HCT116 (cell line): Measurements from ENCODE around the gene ROBO1. TPM values are rescaled to one million over a fixed set of nuclear protein-coding genes. Genes with fewer than 3 reads are reported as not detected.

Experiments used
- ATAC-seq: fragments of 200-7000 bp; cut with Tn5 transposase; 2 replicates; pipeline ENCODE4 v1.9.1; 2020; ENCODE audit warnings: mild to moderate bottlenecking, moderate library complexity
- BruUV-seq: library from RNA; stranded (reverse); fragments of 400-500 nt; replicated peaks from 2 replicates; lab custom pipeline; 2021; lab: Mats Ljungman, UMichigan
- CTCF ChIA-PET: fragments of 300-600 bp; sonication (Branson Sonifier 250); formaldehyde crosslinking; loops from one replicate; lab custom pipeline; 2021; ENCODE audit warnings: antibody characterized with exemption; lab: Charles Lee
- POLR2A ChIA-PET: fragments of 300-600, 350-600 bp; sonication (Branson Sonifier 250); formaldehyde crosslinking; loops from one replicate; lab custom pipeline; 2021; ENCODE audit warnings: antibody characterized with exemption; lab: Charles Lee
- RAD21 ChIA-PET, 2 experiments: fragments of 300-600 bp; sonication (Branson Sonifier 250); formaldehyde crosslinking; loops; one replicate each; lab custom pipeline; 2023; ENCODE audit warnings: low total read pairs in 2 of 2; ENCODE audit not compliant: uncharacterized antibody in 2 of 2, unreplicated experiment in 2 of 2, low non-redundant PET in 1 of 2; lab: Charles Lee
- DNase-seq: peaks from one replicate; pipeline ENCODE4 v3.0.0-alpha.2; 2010; ENCODE audit warnings: low read depth, low spot score
- H2AFZ ChIP-seq: fragments of 200-600 bp; shearing (Covaris generic), sonication (generic); 2 replicates; pipeline ENCODE4 v1.6.1; 2017; ENCODE audit warnings: low read depth, mixed run types, mixed read lengths, antibody characterized with exemption, low read length; ENCODE audit not compliant: poor library complexity, severe bottlenecking
- H3K27ac ChIP-seq: 2 replicates; pipeline ENCODE4 v1.5.1; 2012; ENCODE audit warnings: low read depth, low read length
- H3K27me3 ChIP-seq: fragments of 200-600 bp; sonication (generic); 2 replicates; pipeline ENCODE4 v1.6.1; 2016; ENCODE audit warnings: mixed run types, low read length, mixed read lengths; ENCODE audit not compliant: insufficient read depth
- H3K36me3 ChIP-seq, 2 experiments: fragments of 200-500 bp in 1 of 2; fragments of 200-600 bp in 1 of 2; sonication (Bioruptor generic) in 1 of 2; sonication (generic) in 1 of 2; 2 replicates each; pipeline versions ENCODE4 v1.5.1 to v1.6.1; 2014 to 2016; ENCODE audit warnings: low read length in 2 of 2, inconsistent platforms in 1 of 2, mixed read lengths in 1 of 2, mixed run types in 1 of 2; ENCODE audit not compliant: insufficient read depth in 2 of 2, control insufficient read depth in 1 of 2
- H3K4me1 ChIP-seq, 2 experiments: fragments of 200-600 bp in 1 of 2; sonication (generic) in 1 of 2; 2 replicates each; pipeline versions ENCODE4 v1.5.1 to v1.6.1; 2012 to 2017; ENCODE audit warnings: low read length in 2 of 2, inconsistent platforms in 1 of 2, mild to moderate bottlenecking in 1 of 2, mixed read lengths in 1 of 2, mixed run types in 1 of 2, moderate library complexity in 1 of 2; ENCODE audit not compliant: insufficient read depth in 2 of 2, control insufficient read depth in 1 of 2
- H3K4me2 ChIP-seq: fragments of 200-600 bp; sonication (generic); 2 replicates; pipeline ENCODE4 v1.6.1; 2017; ENCODE audit warnings: mixed run types, low read length, mixed read lengths
- H3K4me3 ChIP-seq, 2 experiments: fragments of 200-600 bp in 1 of 2; sonication (generic) in 1 of 2; replicated peaks in 1 of 2; 2 replicates each; pipeline ENCODE4 v1.5.1; 2011 to 2016; ENCODE audit warnings: low read length in 2 of 2, control low read depth in 1 of 2, low read depth in 1 of 2, mild to moderate bottlenecking in 1 of 2, mixed read lengths in 1 of 2, mixed run types in 1 of 2
- H3K79me2 ChIP-seq: fragments of 200-600 bp; sonication (generic); 2 replicates; pipeline ENCODE4 v1.6.1; 2017; ENCODE audit warnings: mild to moderate bottlenecking, mixed run types, low read length, moderate library complexity, mixed read lengths; ENCODE audit not compliant: insufficient read depth
- H3K9ac ChIP-seq: fragments of 200-600 bp; sonication (generic); 2 replicates; pipeline ENCODE4 v1.6.1; 2016; ENCODE audit warnings: low read length, mixed read lengths
- H3K9me2 ChIP-seq: fragments of 200-600 bp; sonication (generic), shearing (Covaris generic); 2 replicates; pipeline ENCODE4 v1.6.1; 2017; ENCODE audit warnings: mixed run types, mild to moderate bottlenecking, moderate library complexity; ENCODE audit not compliant: insufficient read depth
- H3K9me3 ChIP-seq, 2 experiments: fragments of 200-500 bp in 1 of 2; fragments of 200-600 bp in 1 of 2; sonication (Bioruptor generic) in 1 of 2; sonication (generic) in 1 of 2; 2 replicates each; pipeline ENCODE4 v1.6.1; 2014 to 2017; ENCODE audit warnings: low read length in 2 of 2, mixed read lengths in 2 of 2, inconsistent platforms in 1 of 2, low read depth in 1 of 2, mild to moderate bottlenecking in 1 of 2, mixed run types in 1 of 2, moderate library complexity in 1 of 2; ENCODE audit not compliant: control insufficient read depth in 1 of 2, insufficient read depth in 1 of 2
- H4K20me1 ChIP-seq: fragments of 200-600 bp; sonication (generic), shearing (Covaris generic); 2 replicates; pipeline ENCODE4 v1.6.1; 2017; ENCODE audit warnings: mixed run types, mild to moderate bottlenecking, moderate library complexity; ENCODE audit not compliant: insufficient read depth
- CBX3 ChIP-seq: IDR thresholded peaks from 2 replicates; pipeline ENCODE4 v1.6.1; 2012; ENCODE audit warnings: low read depth
- ELF1 ChIP-seq: IDR thresholded peaks from 2 replicates; pipeline ENCODE4 v1.6.1; 2012; ENCODE audit warnings: low read depth, borderline replicate concordance
- EZH2phosphoT487 ChIP-seq: fragments of 200-600 bp; IDR thresholded peaks from 2 replicates; pipeline ENCODE4 v1.6.1; 2018; ENCODE audit warnings: antibody characterized with exemption, borderline replicate concordance
- FOSL1 ChIP-seq: IDR thresholded peaks from 2 replicates; pipeline ENCODE4 v1.6.1; 2012; ENCODE audit warnings: low read depth
- MAX ChIP-seq: IDR thresholded peaks from 2 replicates; pipeline ENCODE4 v1.6.1; 2012
- POLR2A ChIP-seq: IDR thresholded peaks from 2 replicates; pipeline ENCODE4 v1.7.0; 2011; ENCODE audit warnings: borderline replicate concordance; ENCODE audit not compliant: insufficient read depth, insufficient read length; ENCODE audit errors: extremely low read depth
- RAD21 ChIP-seq: IDR thresholded peaks from 2 replicates; pipeline ENCODE4 v1.6.1; 2012; ENCODE audit warnings: low read depth, mild to moderate bottlenecking
- SIN3A ChIP-seq: IDR thresholded peaks from 2 replicates; pipeline ENCODE4 v1.6.1; 2012; ENCODE audit warnings: low read depth
- SP1 ChIP-seq: IDR thresholded peaks from 2 replicates; pipeline ENCODE4 v1.6.1; 2012; ENCODE audit warnings: low read depth
- SRF ChIP-seq: IDR thresholded peaks from 2 replicates; pipeline ENCODE4 v1.6.1; 2012; ENCODE audit warnings: low read depth
- TCF7L2 ChIP-seq: IDR thresholded peaks from 2 replicates; pipeline ENCODE4 v1.7.0; 2011; ENCODE audit warnings: borderline replicate concordance, inconsistent platforms; ENCODE audit not compliant: insufficient read depth, insufficient read length; ENCODE audit errors: extremely low read depth
- ZFX ChIP-seq: fragments of 450-650 bp; IDR thresholded peaks from 2 replicates; pipeline ENCODE4 v1.6.1; 2017
- ZNF274 ChIP-seq: fragments of 200-500 bp; sonication (Bioruptor generic); IDR thresholded peaks from 2 replicates; pipeline ENCODE4 v1.6.1; 2014; ENCODE audit warnings: mild to moderate bottlenecking, low read depth, low read length, inconsistent platforms
- intact Hi-C: fragments of 100-400 bp; cut with micrococcal nuclease; formaldehyde crosslinking; loops from 2 replicates; pipeline ENCODE4 v1.10.0; 2022
- total RNA-seq: library from RNA; stranded (reverse); gene quantifications from one replicate; pipeline ENCODE4 v1.2.1, GENCODE V29; 2021; ENCODE audit not compliant: unreplicated experiment
- TF ChIP-seq, protein P1 (sequence below): IDR thresholded peaks from 2 replicates; pipeline ENCODE4 v1.6.1; 2012; ENCODE audit warnings: low read depth

The ROBO1 gene
- total RNA-seq, 1 experiment from 2014 or later = 0.27 TPM

DNA sequence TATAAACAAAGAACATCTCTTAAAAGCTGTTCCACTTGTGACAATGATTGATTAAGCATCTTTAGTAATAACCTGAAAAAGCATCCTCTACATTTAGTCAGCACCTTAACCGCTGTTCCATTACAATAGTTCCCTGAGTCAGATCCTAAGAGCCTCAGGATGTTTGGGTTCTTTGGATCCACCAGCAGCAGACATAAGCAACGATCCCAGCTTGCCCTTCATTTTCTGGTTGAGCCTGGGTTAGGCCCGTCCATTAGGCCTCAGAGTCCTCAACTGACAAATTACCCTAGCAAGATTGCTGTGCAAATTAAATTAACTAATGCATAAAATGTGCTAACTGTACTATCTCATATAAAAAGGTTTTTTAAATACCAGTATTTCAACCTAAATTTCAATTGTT, 42.3 kb upstream of the ROBO1 start (continued):
- TF ChIP-seq, protein P1, sequence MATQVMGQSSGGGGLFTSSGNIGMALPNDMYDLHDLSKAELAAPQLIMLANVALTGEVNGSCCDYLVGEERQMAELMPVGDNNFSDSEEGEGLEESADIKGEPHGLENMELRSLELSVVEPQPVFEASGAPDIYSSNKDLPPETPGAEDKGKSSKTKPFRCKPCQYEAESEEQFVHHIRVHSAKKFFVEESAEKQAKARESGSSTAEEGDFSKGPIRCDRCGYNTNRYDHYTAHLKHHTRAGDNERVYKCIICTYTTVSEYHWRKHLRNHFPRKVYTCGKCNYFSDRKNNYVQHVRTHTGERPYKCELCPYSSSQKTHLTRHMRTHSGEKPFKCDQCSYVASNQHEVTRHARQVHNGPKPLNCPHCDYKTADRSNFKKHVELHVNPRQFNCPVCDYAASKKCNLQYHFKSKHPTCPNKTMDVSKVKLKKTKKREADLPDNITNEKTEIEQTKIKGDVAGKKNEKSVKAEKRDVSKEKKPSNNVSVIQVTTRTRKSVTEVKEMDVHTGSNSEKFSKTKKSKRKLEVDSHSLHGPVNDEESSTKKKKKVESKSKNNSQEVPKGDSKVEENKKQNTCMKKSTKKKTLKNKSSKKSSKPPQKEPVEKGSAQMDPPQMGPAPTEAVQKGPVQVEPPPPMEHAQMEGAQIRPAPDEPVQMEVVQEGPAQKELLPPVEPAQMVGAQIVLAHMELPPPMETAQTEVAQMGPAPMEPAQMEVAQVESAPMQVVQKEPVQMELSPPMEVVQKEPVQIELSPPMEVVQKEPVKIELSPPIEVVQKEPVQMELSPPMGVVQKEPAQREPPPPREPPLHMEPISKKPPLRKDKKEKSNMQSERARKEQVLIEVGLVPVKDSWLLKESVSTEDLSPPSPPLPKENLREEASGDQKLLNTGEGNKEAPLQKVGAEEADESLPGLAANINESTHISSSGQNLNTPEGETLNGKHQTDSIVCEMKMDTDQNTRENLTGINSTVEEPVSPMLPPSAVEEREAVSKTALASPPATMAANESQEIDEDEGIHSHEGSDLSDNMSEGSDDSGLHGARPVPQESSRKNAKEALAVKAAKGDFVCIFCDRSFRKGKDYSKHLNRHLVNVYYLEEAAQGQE = no peak

GRCh38 chr3:79809106-79809505, 41.3 kb upstream of the ROBO1 start:
- Histone ChIP-seq H3K27ac (no peak overlapping the region), H3K4me1 (no peaks in the 10 kb centered on the region), H3K9me3 (peaks cover 0 to 11% of the 10 kb centered on the region in 2 experiments; a peak in 1 of 4 replicates), H3K4me2 (no peak overlapping the region), H3K27me3 (no peaks in the 10 kb centered on the region), H3K79me2 (no peaks in the 10 kb centered on the region), H3K36me3 (no peaks in the 10 kb centered on the region), H3K4me3 (no peak overlapping the region), H4K20me1 (no peaks in the 10 kb centered on the region), H3K9ac (no peak overlapping the region), H3K9me2 (no peaks in the 10 kb centered on the region), H2AFZ (no peak overlapping the region)
- RAD21 ChIA-PET = no interaction called here
- ATAC-seq = no peak
- no peak for DNase-seq
- POLR2A ChIA-PET = no interaction called here
- no TSS peak for BruUV-seq
- CTCF ChIA-PET = no interaction called here
- intact Hi-C loops = no loop called here
- TF ChIP-seq ZFX (no peak), MAX (no peak), SIN3A (no peak), POLR2A (no peak), SP1 (no peak), ZNF274 (no peak), CBX3 (no peak), SRF (no peak), FOSL1 (no peak), RAD21 (no peak), ELF1 (no peak), TCF7L2 (no peak), EZH2phosphoT487 (no peak)
